ENCODE measurements around the gene BCS1L. TPM values are rescaled to one million over a fixed set of nuclear protein-coding genes. Genes with fewer than 3 reads are reported as not detected.

Gene BCS1L
- total RNA-seq, 1 donor from 2014 or later, result 45.2 TPM

DNA sequence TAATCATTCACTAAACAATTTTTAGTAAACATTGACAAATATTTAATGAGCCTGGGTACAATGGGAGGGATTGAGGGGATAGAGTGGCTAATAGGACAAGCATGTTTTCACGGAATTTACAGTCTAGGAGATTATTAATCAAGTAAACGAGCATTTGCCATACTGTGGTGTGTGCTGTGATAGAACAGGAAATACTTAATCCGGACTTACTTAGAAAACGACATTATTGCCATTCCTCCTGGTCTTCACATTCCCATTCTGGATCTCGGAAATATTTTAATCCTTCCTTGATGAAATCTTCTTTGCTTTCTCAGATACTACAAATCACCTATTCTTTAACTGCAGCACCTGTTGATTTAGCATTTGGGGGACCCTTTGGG lies 52.1 kb downstream of the BCS1L start:
- TF ChIP-seq, protein P1, sequence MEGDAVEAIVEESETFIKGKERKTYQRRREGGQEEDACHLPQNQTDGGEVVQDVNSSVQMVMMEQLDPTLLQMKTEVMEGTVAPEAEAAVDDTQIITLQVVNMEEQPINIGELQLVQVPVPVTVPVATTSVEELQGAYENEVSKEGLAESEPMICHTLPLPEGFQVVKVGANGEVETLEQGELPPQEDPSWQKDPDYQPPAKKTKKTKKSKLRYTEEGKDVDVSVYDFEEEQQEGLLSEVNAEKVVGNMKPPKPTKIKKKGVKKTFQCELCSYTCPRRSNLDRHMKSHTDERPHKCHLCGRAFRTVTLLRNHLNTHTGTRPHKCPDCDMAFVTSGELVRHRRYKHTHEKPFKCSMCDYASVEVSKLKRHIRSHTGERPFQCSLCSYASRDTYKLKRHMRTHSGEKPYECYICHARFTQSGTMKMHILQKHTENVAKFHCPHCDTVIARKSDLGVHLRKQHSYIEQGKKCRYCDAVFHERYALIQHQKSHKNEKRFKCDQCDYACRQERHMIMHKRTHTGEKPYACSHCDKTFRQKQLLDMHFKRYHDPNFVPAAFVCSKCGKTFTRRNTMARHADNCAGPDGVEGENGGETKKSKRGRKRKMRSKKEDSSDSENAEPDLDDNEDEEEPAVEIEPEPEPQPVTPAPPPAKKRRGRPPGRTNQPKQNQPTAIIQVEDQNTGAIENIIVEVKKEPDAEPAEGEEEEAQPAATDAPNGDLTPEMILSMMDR (conservative IDR thresholded peaks at IDR 0.05), result no peak
- Mint-ChIP-seq H3K36me3 (ENCODE audit: low read depth) (peaks cover 8% of the 10 kb centered on the region), H3K4me3 (peak overlapping the region; percentile 99), H3K9me3 (no peaks in the 10 kb centered on the region), H3K27me3 (ENCODE audit: low read depth) (no peaks in the 10 kb centered on the region), H3K4me1 (peaks cover 21% of the 10 kb centered on the region), H3K27ac (ENCODE audit: unreplicated experiment) (peak overlapping the region; percentile 98)
- DNase-seq (ENCODE audit: low read depth, low spot score), result no peak

Other genes starting within 250 kb of the BCS1L start
- gene VIL1, start 240.6 kb upstream of the BCS1L start, total RNA-seq, result not detected in 2 replicates
- 27.0 and 29.1 TPM in 2 replicates for gene USP37, start 91.3 kb upstream of the BCS1L start, total RNA-seq
- gene CNOT9, start 90.8 kb upstream of the BCS1L start, total RNA-seq, result 89.2 and 93.5 TPM in 2 replicates
- 0.37 and 1.1 TPM in 2 replicates for gene PLCD4, start 51.8 kb upstream of the BCS1L start, total RNA-seq
- 50.0 and 58.2 TPM in 2 replicates for gene ZNF142, start 60 bp upstream of the BCS1L start, total RNA-seq
- 35.6 and 39.2 TPM in 2 replicates for gene RNF25, start 12.3 kb downstream of the BCS1L start, total RNA-seq
- 77.0 and 78.7 TPM in 2 replicates for gene STK36, start 12.4 kb downstream of the BCS1L start, total RNA-seq
- gene TTLL4, start 51.2 kb downstream of the BCS1L start, total RNA-seq, result 116 and 123 TPM in 2 replicates
- gene CYP27A1, start 122.5 kb downstream of the BCS1L start, total RNA-seq, result 3.2 and 4.8 TPM in 2 replicates
- not detected in 2 replicates for gene PRKAG3, start 172.1 kb downstream of the BCS1L start, total RNA-seq
- not detected in 2 replicates for gene WNT6, start 200.1 kb downstream of the BCS1L start, total RNA-seq
- gene WNT10A, start 221.2 kb downstream of the BCS1L start, total RNA-seq, result not detected in 2 replicates